GM12873 (cell line): ENCODE data around the gene IL1B.

Experiments
- TF ChIP-seq, protein P1 (sequence below): IDR thresholded peaks from 2 replicates; pipeline ENCODE4 v1.5.1; 2012; ENCODE audit warnings: low read depth, mild to moderate bottlenecking, moderate library complexity, low read length, control low read depth; ENCODE audit not compliant: insufficient read depth; ENCODE audit errors: missing control alignments

Gene IL1B

GRCh38 chr2:112807233-112807807 lies 29.3 kb downstream of the IL1B start:
- TF ChIP-seq, protein P1, sequence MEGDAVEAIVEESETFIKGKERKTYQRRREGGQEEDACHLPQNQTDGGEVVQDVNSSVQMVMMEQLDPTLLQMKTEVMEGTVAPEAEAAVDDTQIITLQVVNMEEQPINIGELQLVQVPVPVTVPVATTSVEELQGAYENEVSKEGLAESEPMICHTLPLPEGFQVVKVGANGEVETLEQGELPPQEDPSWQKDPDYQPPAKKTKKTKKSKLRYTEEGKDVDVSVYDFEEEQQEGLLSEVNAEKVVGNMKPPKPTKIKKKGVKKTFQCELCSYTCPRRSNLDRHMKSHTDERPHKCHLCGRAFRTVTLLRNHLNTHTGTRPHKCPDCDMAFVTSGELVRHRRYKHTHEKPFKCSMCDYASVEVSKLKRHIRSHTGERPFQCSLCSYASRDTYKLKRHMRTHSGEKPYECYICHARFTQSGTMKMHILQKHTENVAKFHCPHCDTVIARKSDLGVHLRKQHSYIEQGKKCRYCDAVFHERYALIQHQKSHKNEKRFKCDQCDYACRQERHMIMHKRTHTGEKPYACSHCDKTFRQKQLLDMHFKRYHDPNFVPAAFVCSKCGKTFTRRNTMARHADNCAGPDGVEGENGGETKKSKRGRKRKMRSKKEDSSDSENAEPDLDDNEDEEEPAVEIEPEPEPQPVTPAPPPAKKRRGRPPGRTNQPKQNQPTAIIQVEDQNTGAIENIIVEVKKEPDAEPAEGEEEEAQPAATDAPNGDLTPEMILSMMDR, result peak; percentile 7

- TF ChIP-seq, protein P1, result no peak
These were observed 31.0 kb downstream of the IL1B start for GRCh38 chr2:112805542-112805941.

GRCh38 chr2:112803691-112804521 lies 32.7 kb downstream of the IL1B start:
- TF ChIP-seq, protein P1, result no peak

DNA sequence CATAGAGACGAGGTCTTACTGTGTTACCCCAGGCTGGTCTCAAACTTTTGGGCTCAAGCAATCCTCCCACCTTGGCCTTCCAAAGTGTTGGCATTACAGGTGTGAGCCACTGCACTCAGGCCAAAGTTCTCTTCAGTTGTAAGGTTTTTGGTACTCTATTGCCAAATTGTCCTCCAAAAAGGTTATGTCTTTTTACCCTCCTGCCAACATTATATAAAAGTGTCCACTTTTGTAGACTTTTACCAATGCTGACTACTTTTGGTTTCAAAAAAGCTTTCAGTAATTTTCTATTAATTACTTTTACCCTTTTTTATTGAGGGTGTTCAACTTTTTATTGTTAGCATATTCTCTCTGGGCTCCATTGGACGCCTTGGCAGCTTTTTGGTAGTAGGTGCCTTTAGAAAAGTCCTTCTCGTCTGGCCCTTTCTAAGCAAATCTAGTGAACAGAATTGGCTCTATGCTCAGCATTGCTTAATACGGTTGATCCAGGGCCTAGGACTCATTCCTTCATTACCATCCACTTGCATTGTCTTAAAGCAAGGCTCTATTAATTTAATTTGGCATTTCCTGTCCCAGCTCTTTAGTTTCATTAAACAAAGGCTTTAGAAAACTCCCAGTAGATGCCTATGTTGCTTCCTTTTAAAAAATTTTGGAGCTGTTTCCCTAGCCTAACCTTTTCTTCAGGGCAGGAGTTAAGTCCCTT lies 35.5 kb downstream of the IL1B start:
- TF ChIP-seq, protein P1, result no peak

DNA sequence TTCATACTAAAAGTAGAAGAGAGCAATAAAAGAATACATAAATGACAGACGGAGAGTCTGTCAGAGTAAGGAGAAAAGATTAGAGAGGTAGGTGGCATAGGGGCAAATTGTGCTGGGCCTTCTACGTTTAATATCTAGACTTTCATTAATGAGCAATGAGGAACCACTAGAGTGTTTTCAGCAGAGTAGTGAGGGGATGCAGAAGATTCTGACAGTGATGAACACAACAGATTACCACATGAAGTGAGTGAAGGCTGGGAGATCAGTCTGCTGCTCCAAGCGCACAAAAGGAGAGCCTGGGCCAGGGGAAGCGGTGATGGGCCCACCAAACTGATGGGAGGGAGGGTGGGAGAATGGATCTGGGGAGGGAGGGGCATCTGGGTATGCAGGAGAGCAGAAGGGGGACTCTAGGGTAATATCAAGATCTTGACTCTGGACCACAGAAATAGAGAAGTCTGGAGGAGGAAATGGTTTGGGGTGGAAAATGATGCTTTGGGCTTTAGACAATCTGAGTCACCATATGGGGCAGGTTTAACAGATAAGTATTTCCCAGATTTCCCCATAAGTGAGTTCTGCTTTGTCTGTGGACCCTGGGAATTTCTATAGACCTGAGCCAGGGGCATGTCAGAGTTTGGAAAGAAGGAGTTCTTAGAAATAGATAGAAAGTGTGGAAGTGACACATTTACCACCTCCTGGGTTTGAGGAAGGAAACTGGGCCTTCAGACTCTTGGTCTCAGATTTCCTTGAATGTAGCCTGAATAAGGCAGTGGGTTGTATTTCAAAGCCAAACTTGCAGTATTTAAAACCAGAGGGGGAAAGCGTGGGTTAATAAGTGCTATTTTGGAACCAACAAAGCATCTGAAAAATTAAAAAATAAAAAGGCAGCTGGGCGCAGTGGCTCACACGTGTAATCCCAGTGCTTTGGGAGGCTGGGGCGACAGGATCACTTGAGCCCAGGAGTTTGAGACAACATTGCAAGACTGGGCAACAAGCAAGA lies 37.3 kb downstream of the IL1B start:
- TF ChIP-seq, protein P1, result no peak

DNA sequence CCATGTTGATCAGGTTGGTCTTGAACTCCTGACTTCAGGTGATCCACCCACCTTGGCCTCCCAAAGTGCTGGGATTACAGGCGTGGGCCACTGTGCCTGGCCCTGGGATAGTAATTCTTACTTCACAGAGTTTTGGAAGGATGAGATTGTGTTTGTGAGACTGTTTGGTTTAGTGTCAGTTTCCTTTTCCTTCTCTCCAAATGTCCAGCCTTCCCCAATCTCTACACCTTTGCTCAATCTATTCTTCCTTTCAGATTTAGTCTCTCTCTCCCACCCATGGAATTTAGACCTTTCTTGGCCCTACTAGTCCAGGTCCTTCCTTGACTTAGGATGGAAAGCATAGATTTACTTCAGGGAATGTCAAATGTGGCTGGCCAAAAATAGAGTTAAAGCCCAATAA lies 40.1 kb downstream of the IL1B start:
- TF ChIP-seq, protein P1, result no peak
